GM08714 (cell line): ENCODE data around the gene UNC93A.
"Not testable (repeated sequence)": the region's sequence is repeated elsewhere in the genome, so short reads cannot be mapped to it uniquely, and the experiment has no call there.

Experiments used
- H3K4me3 ChIP-seq: fragments of 200-500 bp; sonication (Bioruptor generic); 2 replicates; pipeline ENCODE4 v1.5.1; 2014; ENCODE audit warnings: mild to moderate bottlenecking, low read length, inconsistent platforms
- ZNF274 ChIP-seq: IDR thresholded peaks from 2 replicates; pipeline ENCODE4 v1.6.1; 2012; ENCODE audit warnings: mild to moderate bottlenecking, low read depth, low read length

The UNC93A gene

DNA sequence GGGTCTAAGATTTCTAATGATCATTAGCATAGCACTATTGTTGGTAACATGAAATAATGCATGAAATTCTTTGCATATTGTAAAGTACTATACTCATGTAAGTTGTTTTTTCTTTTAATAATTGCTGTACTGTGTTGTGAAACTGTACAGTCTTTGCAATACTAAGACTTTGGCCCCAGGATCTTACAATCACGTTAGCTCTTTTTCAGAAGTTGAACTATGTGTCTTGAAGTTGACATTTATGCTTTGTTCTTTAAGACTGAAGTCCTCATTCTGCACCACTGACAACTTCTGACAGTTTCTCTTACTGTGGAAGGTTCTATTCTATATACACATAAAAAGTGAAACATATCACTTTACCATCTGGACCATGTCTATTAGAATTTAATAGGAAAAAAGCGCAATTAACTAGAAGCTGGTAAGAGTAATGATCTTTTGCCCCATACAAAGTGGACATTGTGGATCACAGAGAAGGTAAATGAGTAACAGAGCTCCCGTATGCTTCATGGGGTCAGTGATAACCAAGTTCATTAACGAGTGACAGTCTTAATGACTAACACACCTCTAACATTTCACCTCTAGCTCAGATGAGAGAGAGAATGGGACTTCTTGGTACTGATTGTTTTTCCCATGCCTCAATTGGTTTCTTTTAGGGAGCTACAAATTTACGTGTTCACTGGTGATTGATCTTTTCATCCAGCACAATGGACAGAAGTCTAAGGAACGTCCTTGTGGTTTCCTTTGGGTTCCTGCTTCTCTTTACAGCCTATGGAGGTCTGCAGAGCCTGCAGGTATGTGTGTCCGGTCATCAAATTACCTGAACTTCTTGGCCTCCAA lies at the start of gene UNC93A:
TSS of gene UNC93A (plus strand) at position 530 of the 837 bp plus-strand sequence. CDS start at position 705, 175 bp downstream.
- TF ChIP-seq ZNF274: no peak
- no peak within 1 kb of the TSS for H3K4me3 ChIP-seq

DNA sequence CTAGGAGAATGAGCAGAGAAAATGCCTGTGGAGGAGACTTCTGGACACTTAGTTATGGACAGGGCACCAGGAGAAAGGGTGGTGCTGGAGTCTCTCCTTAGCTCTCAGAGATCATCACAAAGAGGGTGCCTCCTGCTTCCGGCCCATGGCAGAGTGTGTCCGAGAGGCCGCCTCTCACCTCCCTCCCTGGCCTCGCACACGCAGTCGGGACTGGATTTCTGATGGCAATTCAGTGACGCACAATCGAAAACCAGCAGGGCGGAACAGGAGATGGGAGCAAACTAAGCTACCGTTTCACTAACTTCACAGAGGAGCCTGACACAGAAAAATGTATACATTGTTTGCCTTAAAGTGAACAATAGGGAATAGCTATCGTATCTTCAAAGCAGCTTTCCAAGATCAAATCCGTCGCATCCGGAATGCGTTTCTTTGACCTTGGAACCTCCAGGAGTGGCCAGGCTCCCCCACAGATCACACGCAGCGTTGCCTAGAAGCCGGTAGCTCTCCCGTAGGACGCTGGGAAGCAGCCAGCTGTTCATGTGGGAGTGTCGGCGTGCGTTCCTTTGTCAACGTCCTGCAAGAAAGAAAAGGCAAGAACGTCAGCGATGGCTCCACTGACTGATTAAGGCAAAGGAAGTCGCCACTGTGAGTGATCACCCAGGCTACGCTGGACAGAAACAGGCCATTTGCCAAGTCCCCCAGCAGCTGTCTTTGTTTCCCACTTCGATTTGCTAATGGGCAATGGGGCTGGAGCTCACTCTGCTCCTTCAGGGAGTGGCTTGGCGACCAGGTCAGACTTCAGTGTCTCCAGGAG lies 49.6 kb upstream of the UNC93A start:
- not testable (repeated sequence) for H3K4me3 ChIP-seq

DNA sequence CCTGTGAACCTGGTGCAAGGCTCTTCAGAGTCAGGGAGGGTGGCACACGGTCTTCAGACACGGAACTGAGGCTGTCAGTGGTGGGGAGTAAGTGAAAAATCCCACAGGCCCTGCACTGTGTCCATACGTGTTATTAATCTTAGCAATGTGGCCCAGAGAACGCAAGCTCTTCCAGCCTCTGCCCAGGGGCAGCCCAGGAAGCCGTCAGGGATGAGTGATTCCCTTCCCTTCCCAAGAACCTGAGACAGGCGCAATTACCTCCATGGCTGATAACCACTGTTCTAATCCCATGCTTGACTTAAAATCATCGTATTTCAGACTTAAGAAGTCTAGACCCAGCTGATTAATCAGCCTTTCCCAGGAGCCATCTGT lies 49.0 kb upstream of the UNC93A start:
- not testable (repeated sequence) for H3K4me3 ChIP-seq

DNA sequence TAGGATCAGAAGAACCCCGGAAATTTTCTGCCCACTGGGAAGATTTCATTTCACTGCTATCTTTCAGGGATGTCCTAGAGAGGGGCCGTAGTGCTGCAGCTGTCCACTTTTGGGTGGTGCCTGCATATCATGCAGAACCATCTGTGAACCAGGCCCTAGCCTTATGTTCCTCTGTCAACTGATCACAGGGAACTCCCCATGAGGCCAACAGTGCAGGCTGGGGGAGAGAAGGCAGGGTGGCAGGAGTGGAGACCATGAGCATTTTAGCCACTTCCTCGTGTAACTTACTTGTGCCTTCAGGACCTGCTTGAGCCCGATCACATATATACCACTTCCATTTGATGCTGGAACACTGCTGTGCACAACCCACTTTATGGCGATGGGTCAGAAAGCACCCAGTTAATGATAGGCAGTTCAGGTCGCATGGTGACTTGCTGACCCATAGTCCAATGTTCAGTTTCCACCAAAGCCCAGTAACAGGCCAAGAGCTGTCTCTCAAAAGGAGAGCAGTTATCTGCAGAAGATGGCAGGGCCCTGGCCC lies 48.5 kb upstream of the UNC93A start:
- H3K4me3 ChIP-seq: not testable (repeated sequence)

DNA sequence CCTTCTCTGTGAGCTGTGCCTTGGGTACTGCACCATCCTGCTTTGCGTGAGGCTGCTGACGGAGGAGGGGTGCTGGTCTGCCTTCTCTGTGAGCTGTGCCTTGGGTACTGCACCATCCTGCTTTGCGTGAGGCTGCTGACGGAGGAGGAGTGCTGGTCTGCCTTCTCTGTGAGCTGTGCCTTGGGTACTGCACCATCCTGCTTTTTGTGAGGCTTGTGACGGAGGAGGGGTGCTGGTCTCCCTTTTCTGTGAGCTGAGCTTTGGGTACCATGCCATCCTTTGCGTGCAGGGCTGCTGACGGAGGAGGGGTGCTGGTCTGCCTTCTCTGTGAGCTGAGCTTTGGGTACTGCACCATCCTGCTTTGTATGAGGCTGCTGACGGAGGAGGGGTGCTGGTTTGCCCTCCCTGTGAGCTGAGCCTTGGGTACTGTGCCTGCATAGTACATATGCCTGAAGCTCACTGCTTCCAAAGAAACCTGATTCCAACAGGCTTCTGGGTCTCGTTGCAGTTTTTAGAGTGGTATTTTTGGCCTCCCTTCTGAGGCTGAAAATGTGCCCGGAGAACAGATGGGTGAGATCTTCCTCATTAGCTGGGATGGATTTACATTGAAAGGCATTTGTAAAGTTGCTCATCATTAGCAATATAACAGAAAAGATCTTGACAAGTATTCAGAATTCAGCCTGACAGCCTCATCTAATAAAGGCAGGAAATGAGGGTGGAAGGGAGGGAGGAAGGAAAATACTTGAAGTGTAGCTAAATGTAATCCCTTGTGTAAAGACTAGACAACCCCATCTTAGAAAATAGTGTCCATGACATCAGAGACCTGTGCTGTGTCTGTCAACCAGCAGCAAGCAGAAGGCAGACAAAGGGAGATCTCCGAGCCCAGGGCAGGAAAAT lies 46.8 kb upstream of the UNC93A start:
- no peak overlapping the region for H3K4me3 ChIP-seq

DNA sequence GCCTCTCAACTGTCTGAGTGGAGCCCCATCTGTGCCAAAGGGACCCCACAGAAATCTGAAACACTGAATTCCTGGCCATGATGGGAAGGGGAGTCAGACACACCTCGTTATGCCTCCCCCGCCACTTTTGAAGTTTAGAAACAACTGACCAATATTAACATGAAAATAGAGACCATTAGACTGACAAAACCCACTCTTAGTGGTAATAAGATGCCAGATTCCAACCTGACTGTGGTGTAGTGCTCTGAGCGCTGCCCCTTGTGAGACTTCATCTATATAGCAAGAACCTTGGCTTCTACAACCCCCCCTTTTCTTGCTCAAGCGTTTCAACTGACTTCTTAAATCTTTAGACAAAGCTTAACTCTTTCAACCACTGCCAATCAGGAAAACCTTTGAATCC lies 46.1 kb upstream of the UNC93A start:
- no peak overlapping the region for H3K4me3 ChIP-seq
- no peak for TF ChIP-seq ZNF274

More for the DNA sequence above, 46.8 kb upstream of the UNC93A start:
- no peak for TF ChIP-seq ZNF274

DNA sequence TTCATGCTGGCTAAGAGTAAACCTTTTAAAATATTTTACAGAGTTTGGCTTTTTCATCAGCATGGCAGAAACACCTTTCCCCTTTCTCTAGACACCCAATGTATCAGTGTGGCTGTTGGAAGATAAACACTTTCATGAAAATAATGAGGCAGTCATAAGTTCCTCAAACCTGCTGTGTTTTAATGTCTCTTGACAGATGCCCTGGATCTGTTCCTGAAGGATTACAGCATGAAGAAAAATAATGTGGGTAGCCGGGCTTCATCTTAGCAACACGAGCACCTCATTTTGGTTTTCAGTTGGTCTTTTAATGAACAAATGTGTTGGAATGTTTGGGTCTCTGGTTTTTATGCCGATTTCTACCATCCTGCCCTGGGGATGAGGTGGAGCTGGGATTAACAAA lies 45.5 kb upstream of the UNC93A start:
- TF ChIP-seq ZNF274: no peak
- H3K4me3 ChIP-seq: no peak overlapping the region

DNA sequence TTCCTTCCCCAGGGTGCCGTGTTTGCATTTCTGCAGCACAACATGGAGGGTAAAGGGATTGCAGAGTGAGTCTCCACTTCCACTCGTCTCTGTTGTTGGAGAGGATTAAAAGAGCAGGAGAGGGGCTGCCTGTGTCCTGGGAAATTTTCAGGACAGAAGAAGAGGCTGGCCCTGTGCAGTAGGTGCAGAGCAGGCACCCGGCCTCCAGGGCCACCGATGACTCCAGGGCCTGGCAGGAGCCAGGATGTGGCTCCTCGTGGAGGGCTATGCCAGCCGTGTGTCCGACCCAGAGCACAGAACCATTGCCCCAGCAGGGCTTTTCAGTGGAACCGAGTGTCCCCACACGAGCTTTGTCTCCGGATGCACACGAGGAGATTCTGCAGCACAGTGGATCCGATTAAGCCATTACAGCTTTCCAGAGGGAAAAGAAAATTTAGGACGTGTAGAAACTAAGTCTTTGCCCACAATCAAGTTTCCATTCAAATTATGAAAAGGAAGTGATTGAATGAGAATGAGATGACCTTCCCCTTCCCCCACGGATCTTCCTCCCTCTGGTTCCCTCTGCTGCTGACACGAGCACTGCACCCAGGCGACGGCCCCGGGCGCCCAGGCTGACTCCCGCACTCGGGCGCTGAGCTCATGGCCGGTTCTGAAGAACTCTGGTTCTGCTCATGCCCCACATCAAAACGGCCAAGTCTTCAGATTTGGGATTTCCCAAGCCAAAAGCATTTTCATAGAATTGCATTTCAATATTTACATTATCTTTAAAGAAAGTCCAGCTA lies 43.1 kb upstream of the UNC93A start:
- no peak overlapping the region for H3K4me3 ChIP-seq
- no peak for TF ChIP-seq ZNF274

DNA sequence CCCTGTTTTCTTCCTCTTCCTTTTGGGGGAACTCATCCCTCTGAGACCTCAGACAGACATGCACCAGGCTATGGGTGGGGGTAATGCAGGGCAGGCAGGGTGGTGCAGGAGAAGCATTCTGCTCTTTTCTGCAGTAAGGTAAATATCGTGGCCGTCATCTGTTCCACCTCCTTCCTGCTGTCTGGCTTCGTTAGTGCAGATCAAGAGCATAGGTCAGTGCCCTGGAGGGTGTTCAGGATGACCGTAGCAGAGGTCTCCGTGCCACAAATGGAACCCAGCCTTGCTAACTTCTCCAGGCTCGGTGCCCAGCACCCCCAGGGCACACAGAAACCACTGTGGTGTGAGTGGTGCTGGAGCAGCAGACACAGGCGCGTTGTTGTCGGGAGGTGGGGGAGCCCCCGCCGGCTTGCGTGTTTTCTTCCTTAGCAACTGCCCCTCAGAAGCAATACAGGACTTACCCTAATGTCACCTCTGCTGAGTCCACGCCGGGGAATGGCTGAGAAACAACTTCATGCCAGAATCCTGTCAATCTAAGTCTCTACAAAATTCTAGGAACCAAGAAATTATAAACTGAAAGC lies 42.1 kb upstream of the UNC93A start:
- H3K4me3 ChIP-seq: not testable (repeated sequence)

DNA sequence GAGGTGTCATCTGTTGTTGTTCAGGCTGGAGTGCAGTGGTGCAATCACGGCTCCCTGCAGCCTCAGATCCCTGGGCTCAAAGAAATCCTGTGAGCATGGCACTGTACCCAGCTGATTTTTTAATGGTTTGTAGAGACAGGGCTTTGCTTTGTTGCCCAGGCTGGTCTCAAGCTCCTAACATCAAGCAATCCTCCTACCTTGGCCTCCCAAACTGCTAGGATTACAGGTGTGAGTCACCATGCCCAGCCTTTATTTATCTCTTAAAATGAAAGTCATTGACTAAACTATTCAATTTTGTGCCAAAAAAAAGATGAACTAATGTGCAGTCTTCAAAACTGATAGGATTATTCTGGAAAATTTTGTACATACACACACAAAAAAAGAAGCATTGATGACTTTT lies 38.8 kb upstream of the UNC93A start:
- no peak overlapping the region for H3K4me3 ChIP-seq
- no peak for TF ChIP-seq ZNF274

DNA sequence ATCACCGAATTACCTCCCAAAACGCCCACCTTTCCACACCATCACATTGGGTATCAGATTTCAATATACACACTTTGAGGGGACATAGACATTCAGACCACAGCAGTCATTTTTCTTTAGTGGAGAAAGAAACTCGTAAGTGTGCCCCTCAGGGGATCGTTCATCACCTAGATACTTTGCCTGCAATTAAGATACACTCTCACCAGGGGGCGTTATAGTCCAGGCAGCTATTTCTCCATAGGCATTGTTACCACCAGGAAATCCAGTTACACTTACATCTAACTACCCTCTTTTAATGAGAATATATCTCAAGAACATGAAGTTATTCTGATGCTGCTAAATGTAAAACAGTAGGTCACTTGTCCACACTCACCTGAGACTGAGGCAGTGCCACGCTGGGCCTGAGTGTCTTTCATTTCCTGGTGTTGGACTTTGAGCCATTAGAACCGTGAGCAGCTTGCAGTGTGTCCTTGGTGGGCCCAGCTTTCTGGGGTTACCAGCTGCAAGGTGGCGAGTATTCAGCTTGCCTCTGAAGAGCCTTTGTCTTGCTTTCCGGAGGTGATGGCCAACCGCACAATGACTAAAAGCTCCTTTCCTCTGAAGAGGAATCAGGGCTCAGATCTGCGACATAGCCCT lies 35.1 kb upstream of the UNC93A start:
- H3K4me3 ChIP-seq: no peak overlapping the region
- TF ChIP-seq ZNF274: no peak

DNA sequence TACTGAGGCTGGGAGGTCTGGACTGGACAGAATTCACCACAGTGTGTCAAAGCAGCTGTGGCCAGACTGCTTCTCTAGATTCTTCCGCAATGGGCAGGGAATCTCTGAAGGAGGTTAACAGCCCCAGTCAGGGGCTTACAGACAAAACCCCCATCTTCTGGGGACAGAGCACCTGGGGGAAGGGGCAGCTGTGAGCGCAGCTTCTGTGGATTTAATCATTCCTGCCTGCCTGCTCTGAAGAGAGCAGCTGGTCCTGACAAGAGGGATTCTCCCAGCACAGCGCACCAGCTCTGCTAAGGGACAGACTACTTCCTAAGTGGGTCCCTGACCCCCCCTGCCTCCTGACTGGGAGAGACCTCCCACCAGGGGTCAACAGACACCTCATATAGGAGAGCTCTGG lies 32.5 kb upstream of the UNC93A start:
- no peak overlapping the region for H3K4me3 ChIP-seq
- no peak for TF ChIP-seq ZNF274

DNA sequence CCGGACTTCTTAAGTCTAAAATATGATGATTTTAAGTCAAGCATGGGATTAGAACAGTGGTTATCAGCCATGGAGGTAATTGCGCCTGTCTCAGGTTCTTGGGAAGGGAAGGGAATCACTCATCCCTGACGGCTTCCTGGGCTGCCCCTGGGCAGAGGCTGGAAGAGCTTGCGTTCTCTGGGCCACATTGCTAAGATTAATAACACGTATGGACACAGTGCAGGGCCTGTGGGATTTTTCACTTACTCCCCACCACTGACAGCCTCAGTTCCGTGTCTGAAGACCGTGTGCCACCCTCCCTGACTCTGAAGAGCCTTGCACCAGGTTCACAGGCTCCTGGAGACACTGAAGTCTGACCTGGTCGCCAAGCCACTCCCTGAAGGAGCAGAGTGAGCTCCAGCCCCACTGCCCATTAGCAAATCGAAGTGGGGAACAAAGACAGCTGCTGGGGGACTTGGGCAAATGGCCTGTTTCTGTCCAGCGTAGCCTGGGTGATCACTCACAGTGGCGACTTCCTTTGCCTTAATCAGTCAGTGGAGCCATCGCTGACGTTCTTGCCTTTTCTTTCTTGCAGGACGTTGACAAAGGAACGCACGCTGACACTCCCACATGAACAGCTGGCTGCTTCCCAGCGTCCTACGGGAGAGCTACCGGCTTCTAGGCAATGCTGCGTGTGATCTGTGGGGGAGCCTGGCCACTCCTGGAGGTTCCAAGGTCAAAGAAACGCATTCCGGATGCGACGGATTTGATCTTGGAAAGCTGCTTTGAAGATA lies 24.9 kb upstream of the UNC93A start:
- not testable (repeated sequence) for H3K4me3 ChIP-seq
